ACC112 (cell line): Measurements from ENCODE around the gene PFKL.

Experiments
- H2AFZ ChIP-seq: fragments of 200-600 bp; sonication (generic); one replicate; pipeline ENCODE4 v1.6.0; 2017; ENCODE audit warnings: antibody characterized with exemption, low read length; ENCODE audit not compliant: unreplicated experiment
- H3K27ac ChIP-seq: fragments of 200-600 bp; sonication (generic); 2 replicates; pipeline ENCODE4 v1.5.1; 2014; ENCODE audit warnings: low read depth, mild to moderate bottlenecking, antibody characterized with exemption, low read length, moderate library complexity
- H3K27me3 ChIP-seq: fragments of 200-600 bp; sonication (generic); 2 replicates; pipeline ENCODE4 v1.6.1; 2014; ENCODE audit warnings: mild to moderate bottlenecking, antibody characterized with exemption, low read length, moderate library complexity, mixed read lengths; ENCODE audit not compliant: insufficient read depth
- H3K36me3 ChIP-seq: fragments of 200-600 bp; sonication (generic); 2 replicates; pipeline ENCODE4 v1.6.1; 2016; ENCODE audit warnings: mild to moderate bottlenecking, antibody characterized with exemption, low read length, moderate library complexity, mixed read lengths; ENCODE audit not compliant: insufficient read depth
- H3K4me1 ChIP-seq: fragments of 200-600 bp; sonication (generic); one replicate; pipeline ENCODE4 v1.6.1; 2016; ENCODE audit warnings: low read length, mixed read lengths; ENCODE audit not compliant: insufficient read depth, unreplicated experiment, control insufficient read depth
- H3K4me3 ChIP-seq: fragments of 200-600 bp; sonication (generic); 2 replicates; pipeline ENCODE4 v1.5.1; 2014; ENCODE audit warnings: mild to moderate bottlenecking, low read depth, low read length
- H3K79me2 ChIP-seq: fragments of 200-600 bp; sonication (generic); one replicate; pipeline ENCODE4 v1.6.0; 2016; ENCODE audit warnings: low read length; ENCODE audit not compliant: control insufficient read depth, unreplicated experiment, insufficient read depth

The PFKL gene

GRCh38 chr21:44324106-44324853, 24.4 kb downstream of the PFKL start:
- Histone ChIP-seq H3K4me1 (no peaks in the 10 kb centered on the region), H3K4me3 (no peak overlapping the region), H3K79me2 (no peaks in the 10 kb centered on the region), H3K27me3 (no peaks in the 10 kb centered on the region), H3K36me3 (no peaks in the 10 kb centered on the region; the same call in 1 of the 2 replicates), H2AFZ (no peak overlapping the region), H3K27ac (no peak overlapping the region)

- H3K4me3 ChIP-seq: no peak overlapping the region
- H2AFZ ChIP-seq: no peak overlapping the region
- H3K27ac ChIP-seq: no peak overlapping the region
- H3K4me1 ChIP-seq: no peaks in the 10 kb centered on the region
- no peaks in the 10 kb centered on the region for H3K79me2 ChIP-seq
- H3K27me3 ChIP-seq: no peaks in the 10 kb centered on the region
- H3K36me3 ChIP-seq: no peaks in the 10 kb centered on the region; the same call in 1 of the 2 replicates
Observed at GRCh38 chr21:44324854-44325107, 24.9 kb downstream of the PFKL start.

GRCh38 chr21:44325386-44326271, 25.8 kb downstream of the PFKL start:
- Histone ChIP-seq H2AFZ (no peak overlapping the region), H3K27ac (no peak overlapping the region), H3K79me2 (no peaks in the 10 kb centered on the region), H3K4me1 (no peaks in the 10 kb centered on the region), H3K27me3 (no peaks in the 10 kb centered on the region), H3K4me3 (no peak overlapping the region), H3K36me3 (no peaks in the 10 kb centered on the region; the same call in 1 of the 2 replicates)

- Histone ChIP-seq H2AFZ (no peak overlapping the region), H3K4me3 (no peak overlapping the region), H3K79me2 (no peaks in the 10 kb centered on the region), H3K36me3 (no peaks in the 10 kb centered on the region; the same call in 1 of the 2 replicates), H3K27ac (no peak overlapping the region), H3K27me3 (no peaks in the 10 kb centered on the region), H3K4me1 (no peaks in the 10 kb centered on the region)
Observed at GRCh38 chr21:44326272-44326647, 26.4 kb downstream of the PFKL start.

- H3K27ac ChIP-seq: no peak overlapping the region
- H3K27me3 ChIP-seq: no peaks in the 10 kb centered on the region
- no peak overlapping the region for H2AFZ ChIP-seq
- no peak overlapping the region for H3K4me3 ChIP-seq
- no peaks in the 10 kb centered on the region; the same call in 1 of the 2 replicates for H3K36me3 ChIP-seq
- no peaks in the 10 kb centered on the region for H3K79me2 ChIP-seq
- H3K4me1 ChIP-seq: no peaks in the 10 kb centered on the region
Observed at GRCh38 chr21:44326716-44327602, 27.1 kb downstream of the PFKL start.

- H3K36me3 ChIP-seq: no peaks in the 10 kb centered on the region; the same call in 1 of the 2 replicates
- H3K79me2 ChIP-seq: no peaks in the 10 kb centered on the region
- no peak overlapping the region for H3K27ac ChIP-seq
- H3K4me1 ChIP-seq: no peaks in the 10 kb centered on the region
- H2AFZ ChIP-seq: no peak overlapping the region
- H3K4me3 ChIP-seq: no peak overlapping the region
- no peaks in the 10 kb centered on the region for H3K27me3 ChIP-seq
Observed at GRCh38 chr21:44327603-44327974, 27.7 kb downstream of the PFKL start.

GRCh38 chr21:44328242-44328895, 28.5 kb downstream of the PFKL start:
- H3K27ac ChIP-seq: no peak overlapping the region
- H2AFZ ChIP-seq: no peak overlapping the region
- H3K36me3 ChIP-seq: no peaks in the 10 kb centered on the region; the same call in 1 of the 2 replicates
- H3K4me3 ChIP-seq: no peak overlapping the region
- no peaks in the 10 kb centered on the region for H3K27me3 ChIP-seq
- H3K79me2 ChIP-seq: no peaks in the 10 kb centered on the region
- H3K4me1 ChIP-seq: no peaks in the 10 kb centered on the region

GRCh38 chr21:44329086-44329889, 29.4 kb downstream of the PFKL start:
- Histone ChIP-seq H3K36me3 (no peaks in the 10 kb centered on the region; the same call in 1 of the 2 replicates), H3K27ac (no peak overlapping the region), H3K79me2 (no peaks in the 10 kb centered on the region), H3K27me3 (no peaks in the 10 kb centered on the region), H3K4me1 (no peaks in the 10 kb centered on the region), H2AFZ (no peak overlapping the region), H3K4me3 (no peak overlapping the region)

GRCh38 chr21:44329971-44330681, 30.3 kb downstream of the PFKL start:
- Histone ChIP-seq H2AFZ (no peak overlapping the region), H3K36me3 (no peaks in the 10 kb centered on the region), H3K27ac (no peak overlapping the region), H3K4me1 (no peaks in the 10 kb centered on the region), H3K27me3 (no peaks in the 10 kb centered on the region), H3K79me2 (no peaks in the 10 kb centered on the region), H3K4me3 (no peak overlapping the region)
